ENCODE measurements around the gene KIAA0232.
"Not testable (repeated sequence)": the region's sequence is repeated elsewhere in the genome, so short reads cannot be mapped to it uniquely, and the experiment has no call there.

The KIAA0232 gene

DNA sequence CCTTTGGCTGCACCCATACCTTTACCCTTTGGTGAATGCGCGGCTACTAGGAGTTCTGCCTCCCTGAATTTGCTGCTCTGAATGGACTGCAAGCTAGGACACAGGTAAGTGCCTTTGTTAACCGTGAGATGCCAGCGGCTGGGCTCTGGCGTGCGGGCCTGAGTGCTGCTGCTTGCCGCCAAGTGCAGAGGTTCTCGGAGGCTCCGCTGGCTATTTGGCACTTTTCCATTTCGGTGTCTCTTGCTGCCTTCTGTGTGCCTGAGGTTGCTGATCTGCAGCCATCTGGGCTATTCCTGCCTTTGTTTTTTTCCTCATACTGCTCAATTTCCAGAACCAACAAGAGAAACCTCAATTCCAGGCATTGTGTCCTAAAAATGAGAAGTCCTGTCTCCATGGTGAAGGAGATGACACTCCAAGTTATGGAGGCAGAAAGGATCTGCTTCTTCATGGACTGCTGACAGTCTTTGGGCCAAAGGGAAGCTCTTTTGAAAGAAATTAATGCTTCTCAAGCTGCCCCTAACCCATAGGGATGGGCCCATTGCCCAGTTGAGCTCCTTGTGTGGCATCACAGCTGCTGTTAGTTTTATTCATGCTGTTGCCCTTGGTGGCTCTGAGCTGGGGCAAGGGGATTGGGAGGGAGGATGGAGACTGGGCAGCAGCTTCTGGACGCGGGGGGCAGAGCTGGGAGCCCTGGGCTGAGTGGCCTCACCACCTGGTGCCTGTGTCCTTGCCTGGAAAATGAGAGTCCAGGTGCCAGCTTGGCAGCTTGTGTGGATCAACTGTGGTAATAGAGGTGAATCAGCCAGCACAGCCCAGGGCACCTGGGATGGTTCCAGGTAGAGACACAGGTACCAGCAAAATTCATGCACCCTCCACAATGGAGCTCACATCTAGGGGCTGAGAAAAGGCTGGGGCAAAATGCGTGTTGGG lies 123.3 kb downstream of the KIAA0232 start:
- peak; percentile 51 to 78 for DNase-seq

DNA sequence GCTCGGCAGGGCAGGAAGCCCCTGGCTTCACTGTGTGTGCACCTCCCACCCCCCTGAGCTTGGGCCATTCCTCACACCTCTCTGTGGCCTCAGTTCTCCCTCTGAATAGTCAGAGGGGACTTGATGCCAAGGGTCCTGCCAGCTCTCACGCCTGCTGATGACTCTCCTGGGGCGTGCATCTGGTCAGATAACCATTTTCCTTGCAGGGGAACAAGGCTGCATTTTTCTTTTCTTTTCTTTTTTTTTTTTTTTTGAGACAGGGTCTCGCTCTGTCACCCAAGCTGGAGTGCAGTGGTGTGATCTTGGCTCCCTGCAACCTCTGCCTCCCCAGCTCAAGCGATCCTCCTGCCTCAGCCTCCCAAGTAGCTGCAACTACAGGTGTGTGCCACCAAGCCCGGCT lies 124.0 kb downstream of the KIAA0232 start:
- not testable (repeated sequence) for DNase-seq

DNA sequence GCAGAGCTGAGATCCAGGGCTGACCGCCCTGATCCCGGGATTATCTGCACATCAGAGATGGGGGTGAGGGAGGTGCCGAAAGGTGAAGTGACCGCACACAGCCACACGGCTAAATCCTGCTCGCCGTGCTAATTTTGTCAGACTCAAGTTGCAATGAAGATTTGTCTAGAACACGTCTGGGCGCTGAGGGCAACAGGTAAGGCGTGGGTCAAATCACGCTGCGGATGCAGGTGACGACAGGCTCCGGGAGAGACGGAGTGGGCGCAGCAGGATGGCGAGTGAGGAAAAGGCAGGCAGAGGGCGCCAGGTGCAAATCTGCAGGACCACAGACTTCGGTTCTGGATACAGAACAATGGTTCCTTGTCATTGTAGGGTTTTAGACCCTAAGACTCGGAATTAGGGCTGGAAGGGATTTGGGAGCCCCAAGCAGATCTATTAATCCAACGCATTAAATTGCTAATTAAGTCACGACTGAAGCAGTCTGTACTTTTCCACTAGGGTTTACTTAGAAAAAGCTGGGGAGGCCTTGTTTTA lies 125.2 kb downstream of the KIAA0232 start:
- no peak for DNase-seq

DNA sequence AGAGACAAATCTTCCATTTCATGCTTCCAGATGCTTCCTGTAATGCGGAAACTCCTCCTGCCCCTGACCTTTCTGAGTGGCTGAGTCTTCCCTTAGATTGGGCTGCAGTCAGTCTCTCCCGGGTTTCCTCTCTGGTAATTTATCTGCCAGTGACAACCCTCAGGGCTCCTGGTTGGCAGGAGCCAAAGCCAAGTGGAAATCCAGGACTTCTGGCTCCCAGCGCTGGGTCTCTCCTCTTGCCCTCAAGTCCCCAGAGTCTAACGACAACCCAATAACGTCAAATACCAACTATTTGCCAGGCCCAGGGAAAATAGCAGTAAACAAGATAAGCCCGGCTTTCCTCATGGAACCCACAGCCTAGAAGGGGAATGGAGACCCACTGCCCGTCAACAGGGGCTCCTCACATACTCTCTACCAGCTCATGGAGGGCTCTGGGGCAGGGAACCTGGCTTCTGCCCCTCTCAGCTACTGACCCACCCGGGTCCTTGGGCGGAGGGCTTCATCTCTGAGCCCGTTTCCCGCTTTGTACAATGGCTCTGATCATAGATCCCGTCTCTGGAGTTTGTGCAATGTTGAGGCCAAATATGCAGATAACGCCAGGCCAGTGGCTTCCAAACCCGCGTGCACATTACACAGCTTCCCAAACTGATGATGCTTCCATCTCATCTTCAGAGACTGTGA lies 126.0 kb downstream of the KIAA0232 start:
- no peak for DNase-seq

DNA sequence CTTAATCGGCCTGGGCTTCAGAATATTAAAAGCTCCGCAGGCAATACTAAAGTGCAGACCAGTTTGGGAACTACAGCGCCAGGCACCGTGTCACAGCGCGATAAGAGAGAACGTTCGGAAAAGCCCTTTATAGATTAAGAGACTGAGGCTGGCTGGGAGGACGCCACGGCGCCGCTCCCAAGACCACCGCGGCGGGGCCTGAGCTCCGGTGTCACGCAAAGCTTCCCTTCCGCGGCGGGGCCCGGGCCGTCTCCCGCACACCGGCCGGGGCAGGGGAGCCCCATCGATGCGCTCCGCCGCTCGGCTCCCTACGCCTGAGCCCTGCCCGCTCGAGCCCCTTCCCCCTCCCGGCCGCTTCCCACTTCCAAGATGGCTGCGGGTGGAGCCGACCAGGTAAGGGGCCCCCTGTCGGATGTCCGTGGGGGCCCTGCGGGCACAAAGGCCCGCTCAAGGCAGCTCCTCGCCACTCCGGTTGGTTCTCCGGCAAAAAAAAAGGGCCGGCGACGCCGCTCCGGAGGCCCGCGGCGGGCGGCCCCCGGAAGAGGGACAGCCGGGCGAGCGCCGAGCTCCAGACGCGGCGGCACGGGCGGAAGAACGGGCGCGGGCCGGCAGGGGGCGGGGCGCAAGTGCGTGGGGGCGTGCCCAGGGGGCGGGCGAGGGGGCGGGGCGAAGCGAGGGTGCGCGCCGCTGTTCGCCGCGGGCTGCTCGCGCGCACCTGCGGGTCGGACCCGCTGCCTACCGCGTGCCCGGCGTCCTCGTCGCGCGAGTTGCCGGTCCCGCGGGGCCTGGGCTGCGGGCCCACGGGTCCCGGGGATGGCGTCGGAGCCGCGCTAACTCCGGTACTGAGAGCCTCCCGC lies 126.8 kb downstream of the KIAA0232 start, which contains the start of gene TBC1D14:
TBC1D14 (plus strand) TSS at position 714 of the 857 bp plus-strand sequence. CDS start 13,564 bp downstream, outside the sequence.
- DNase-seq, result peak; percentile 59 to 78

DNA sequence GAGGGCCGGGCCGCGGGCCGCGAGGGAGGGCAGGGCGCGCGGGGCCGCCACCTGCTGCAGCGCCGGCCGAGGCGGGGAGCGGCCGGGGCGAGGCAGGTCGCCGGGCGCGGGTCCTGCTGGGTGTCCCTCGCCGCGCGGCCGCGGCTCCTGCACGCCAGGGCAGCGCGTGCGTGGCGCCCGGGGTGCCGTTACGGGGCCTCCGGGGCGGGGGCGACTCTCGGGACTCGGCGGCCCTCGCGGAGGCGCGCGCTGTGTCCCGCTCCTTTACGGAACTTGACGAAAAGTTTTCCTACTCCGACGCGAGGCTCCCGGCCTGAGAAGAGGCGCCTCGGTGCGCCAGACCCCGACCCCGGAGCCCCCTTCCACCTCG lies 127.4 kb downstream of the KIAA0232 start:
- no peak for DNase-seq

DNA sequence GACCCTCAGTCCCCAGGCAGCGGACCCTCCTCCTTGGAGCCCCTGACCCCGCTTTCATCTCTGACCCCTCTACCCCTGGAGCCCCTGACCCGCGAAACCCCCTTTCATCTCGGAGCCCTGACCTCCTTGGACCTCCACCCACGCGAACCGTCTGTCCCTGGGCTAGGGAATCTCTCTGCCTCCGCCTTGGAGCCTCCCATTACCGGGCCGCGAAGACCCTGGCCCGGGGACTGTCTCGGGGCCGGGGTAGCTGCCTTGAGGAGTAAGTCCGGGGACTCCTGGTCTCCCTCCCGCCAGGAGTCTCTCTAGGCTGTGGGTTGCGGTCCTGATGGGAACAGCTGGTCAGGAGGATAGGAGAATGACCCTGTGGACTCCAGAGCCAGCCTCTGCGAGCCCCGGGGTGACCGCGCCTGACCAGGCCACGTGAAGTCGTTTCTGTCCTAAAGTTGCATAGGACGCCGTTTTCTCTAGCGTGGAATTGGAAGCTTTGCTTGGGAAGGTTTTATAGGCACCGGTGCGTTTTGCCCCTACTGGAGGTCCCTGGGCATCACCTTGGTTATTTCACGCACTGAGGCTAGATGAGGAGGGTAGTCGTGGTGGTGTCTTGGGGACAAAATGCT lies 127.9 kb downstream of the KIAA0232 start:
- DNase-seq, result no peak

DNA sequence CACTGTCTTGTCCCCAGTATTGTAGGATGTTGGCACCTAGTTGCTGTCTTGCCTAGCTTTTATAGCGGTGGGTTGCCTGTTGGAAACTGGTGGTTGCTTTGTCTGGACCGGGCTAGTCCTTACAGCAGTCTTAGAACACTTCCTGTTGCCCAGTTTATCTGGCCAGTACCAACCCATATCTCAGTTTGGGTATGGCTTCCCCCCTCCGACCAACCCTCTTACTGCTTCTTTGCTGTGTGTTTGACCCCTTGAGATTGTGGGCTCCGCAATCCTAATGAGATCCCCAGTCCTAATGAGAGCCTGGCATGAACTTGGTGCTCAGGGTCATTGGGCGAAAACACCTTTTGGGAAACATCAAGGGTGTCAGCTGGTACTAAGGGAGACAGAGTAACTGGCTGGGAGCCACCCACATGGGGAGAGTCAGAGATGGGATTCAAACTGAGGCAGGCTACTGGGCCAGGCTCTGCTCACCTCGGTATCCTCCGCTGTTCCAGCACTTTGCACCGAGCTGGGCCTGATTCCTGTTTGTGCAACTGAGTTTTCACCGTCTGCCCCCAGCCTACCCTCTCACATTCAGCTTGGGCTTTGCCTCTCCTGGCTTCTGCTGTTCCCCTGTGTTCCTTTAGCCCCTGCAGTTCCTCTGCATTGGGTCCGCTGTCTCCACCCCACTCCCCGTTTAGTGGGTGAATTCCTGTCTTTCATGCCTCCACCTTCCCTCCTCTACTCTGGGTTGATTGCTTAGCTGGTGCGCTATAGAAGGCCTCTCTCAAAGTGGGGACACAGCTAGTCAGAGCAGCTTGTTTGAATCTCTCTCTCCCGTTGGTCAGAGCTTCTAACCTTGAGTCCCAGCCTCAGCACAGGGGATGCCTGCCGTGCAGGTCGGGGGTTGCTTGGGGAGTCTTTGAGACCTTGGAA lies 128.7 kb downstream of the KIAA0232 start:
- no peak for DNase-seq

DNA sequence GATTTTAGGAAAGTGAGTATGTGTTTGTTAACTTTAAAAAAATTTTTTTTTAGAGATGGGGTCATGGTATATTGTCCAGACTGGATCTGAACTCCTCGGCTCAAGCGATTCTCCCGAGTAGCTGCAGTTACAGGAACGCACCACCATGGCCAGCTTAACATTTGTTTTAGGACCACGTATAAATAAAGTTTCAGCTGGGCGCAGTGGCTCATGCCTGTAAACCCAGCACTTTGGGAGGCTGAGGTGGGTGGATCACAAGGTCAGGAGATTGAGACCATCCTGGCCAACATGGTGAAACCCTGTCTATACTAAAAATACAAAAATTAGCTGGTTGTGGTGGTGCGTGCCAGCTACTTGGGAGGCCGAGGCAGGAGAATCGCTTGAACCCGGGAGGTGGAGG lies 129.4 kb downstream of the KIAA0232 start:
- DNase-seq, result not testable (repeated sequence)

DNA sequence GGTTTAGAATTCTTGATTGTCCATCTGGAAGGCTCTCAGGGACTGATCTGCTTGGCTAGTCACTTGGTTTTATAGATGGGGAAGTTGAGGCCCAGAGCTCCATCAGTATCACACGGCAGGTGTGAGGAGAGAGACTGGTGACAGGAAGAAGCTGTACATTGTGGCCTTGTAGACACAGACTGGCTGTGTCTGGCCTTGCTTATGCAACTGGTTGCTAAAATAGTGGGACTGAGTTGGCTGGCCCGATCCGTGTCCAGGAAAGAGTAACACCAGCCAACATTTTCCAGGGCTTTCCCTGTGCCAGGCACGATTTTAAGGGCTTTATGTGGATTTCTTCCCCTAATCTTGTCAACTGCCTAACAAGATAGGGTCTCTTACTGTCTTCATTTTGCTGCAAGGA lies 129.9 kb downstream of the KIAA0232 start:
- no peak for DNase-seq

DNA sequence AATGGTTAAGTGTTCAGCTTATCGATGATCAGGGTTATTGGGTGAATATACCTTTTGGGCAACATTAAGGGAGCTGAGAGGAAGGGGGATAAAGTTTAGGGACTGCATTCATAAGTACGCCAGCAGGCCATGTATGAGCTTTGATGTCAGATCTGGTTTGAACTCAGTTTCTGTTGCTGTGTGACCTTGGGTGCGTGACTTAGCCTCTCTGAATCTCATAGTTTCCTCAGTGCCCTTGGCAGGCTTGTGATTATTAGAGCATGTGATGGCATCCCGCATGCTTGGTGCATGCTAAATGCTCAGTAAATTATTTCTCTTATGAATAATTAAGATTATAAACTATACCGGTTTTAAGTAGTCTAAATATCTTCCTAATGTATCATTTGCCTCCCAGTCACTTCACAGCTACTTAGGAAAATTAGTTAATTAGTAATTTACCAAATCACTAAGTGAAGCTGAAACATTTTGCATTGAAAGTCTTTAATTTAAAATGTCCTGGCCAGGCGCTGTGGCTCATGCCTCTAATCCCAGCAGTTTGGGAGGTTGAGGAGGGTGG lies 130.9 kb downstream of the KIAA0232 start:
- DNase-seq, result no peak

DNA sequence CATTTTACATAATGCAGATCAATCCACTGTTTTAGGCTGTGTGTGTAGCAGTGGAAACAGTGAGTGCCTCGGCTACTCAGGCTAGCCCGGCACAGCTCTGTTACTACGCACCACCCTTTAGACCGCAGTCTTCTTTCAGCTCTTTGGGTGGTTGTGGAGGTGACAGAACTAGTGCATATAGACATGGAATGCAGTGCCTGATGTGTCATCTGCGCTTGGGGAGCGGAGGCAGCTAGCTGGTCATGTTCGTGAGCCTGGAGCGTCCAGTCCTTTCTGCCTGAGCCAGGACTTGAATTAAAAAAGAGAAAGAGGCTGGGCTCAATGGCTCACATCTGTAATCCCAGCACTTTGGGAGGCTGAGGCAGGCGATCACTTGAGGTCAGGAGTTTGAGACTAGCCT lies 131.9 kb downstream of the KIAA0232 start:
- DNase-seq, result no peak

DNA sequence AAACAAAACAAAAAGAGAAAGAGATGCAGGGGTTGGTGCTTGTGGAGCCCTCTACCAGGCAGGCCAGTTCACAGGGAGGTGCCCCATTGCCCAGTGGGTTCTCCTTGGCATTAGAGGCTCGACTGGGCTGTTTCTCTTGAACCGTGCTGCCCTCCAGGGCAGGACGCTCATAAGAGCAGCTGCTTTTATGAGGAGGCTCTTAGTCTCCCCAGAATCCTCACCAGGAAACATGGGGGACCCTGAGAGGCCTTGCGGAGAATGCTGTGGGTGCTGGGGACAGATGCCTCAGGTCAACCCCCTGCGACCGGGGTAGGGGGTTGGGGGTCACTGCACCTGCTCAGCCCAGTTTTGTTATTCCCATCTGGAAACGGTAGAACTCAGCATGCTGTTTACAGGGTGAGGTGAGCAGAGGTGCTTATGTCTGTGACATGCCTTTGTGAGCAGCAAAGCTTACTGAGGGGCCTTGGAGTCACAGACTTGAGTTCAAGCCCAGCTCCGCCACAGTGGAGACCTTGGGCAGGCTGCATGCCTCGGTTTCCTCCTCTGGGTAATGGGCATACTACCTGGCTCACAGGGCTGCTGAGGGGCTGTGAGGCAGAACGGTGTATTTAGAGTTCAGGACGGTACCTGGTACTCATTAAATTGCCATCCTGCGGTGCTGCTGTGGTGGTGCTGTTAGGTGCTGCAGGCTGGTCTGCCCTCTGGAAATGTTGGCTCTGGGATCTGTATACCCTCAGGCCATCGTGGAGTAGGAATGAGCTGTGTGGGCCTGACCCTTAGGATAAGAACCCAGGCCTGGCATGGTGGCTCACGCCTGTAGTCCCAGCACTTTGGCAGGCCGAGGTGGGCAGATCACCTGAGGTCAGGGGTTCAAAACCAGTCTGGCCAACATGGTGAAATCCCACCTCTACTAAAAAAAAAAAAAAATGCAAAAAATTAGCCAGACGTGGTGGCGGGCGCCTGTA lies 132.8 kb downstream of the KIAA0232 start:
- DNase-seq, result no peak

DNA sequence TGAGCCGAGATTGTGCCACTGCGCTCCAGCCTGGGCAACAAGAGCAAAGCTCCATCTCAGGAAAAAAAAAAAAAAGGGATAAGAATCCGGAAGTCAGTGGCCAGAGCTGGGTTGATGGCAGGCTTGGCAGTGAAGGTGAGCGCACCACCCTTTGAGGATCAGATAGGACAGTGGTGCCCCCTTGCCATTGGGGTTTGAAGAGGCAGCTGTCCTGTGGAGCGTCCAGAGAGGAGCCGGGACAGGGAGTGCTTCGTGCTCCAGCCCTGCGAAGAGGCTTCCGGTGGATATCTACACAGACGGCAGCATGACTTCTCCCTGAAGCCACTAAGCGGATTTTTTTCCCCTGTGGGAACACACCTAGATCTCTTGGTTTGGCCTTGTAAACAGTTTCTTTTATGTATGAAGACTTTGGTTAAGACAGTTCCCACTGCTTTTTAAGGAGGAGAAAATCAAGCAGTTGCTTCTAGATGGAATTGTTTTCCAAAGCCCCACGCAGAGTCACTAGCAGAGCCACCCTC lies 133.6 kb downstream of the KIAA0232 start:
- DNase-seq, result no peak

DNA sequence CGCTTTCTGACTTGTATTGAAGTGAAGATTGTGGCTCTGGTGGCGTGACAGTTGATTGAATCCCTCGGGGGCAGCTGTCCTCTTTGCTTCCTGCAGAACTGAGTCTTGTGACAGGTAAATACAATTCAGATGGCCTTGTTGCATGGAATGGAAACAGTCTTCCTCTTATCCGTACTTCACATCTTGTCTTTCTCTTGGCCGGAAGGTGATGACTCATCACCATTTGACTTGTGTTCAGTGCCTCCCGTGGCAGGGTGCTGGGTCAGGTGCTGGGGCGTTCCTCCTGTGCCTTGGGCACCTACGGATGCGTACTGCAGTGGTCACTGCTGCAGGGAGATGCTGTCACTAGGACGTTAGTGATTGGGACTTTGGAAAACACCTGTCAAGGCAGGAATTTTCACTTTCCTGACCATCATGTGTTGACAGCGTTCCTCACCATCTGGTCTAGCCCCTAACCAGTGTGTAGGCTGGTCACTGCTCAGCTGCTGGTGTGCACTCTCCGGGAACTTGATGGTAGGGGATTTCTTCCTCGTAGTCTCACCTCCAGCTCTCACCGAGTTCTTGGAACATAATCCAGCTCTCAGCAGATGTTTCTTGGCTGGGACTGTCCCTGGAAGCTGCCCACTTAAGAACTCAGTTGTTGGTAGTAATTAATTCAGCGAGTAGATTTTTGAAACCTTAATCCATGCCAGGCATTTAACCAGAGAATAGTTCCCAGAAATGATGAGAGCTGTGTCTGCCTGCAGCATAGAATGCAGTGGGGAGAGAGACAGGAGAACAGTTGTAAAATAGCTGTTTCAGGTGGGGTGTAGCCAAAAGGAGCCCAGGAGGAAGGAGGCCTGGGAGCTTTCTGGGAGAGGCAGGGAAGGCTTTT lies 134.3 kb downstream of the KIAA0232 start:
- no peak for DNase-seq

DNA sequence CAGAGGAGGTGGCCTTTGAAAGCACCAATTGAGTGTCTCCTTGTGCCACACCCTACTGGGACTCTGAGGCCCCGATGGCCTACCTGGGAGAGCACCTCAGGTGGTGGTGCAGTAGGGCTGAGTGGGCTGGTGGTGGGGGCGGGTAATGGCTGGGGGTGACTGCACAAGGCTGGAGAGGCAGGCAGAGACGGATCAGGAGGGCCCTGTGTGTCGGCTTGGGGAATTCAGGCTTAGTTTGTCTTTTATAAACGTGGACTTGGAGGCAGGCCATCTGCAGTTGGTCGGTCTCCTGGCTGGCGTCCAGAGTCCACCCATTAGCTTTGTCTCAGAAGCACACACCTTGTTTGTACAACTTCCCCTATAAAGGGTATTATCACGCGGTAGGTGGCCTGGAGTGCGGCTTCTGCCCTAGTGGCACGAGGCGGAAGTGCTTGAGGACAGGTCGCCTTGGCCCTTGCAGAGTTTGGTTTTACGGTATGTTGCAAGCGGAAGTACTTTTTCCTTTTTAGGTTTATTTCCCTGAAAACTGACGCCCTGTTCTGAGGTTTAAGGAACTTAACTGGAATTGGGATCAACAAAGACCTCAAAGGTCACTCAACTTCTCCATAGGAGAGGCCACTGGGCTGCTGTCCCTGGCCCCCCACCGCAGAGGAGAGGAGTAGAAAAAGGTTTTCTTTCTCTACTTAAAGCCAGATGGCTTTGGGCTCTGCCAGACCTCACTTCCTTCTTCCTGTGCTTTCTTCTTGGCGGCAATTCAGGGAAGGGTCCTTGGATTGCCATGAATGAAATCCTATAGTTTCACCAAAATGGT lies 135.1 kb downstream of the KIAA0232 start:
- DNase-seq, result peak; percentile 6 to 69

DNA sequence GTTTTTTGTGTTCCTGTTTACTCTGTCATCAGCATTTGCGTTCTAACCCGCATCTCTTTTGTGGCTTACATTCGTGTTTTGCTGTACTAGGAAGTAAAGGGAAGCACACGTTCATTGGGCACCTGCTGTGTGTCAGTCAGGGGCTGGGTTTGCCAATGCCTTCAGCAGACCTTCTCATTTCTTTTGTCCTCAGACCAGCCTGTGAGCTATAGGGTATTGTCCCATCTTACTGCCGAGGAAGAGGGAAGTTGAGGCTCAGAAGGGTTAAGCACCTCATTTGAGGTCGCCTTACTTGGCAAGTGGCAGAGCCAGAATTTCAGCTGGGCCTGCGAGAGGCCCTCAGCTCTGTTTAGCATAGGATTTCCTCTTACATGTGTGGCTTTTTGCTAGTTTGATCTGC lies 135.8 kb downstream of the KIAA0232 start:
- no peak for DNase-seq

All from NCI-H446 (cell line).